C4-2B (cell line): ENCODE measurements around the gene ZNF146.

Experiments
- CTCF ChIP-seq: fragments of 450-650 bp; conservative IDR thresholded peaks from 2 replicates; pipeline ENCODE4 v1.5.1; 2017; ENCODE audit warnings: mild to moderate bottlenecking
- ZFX ChIP-seq: fragments of 450-650 bp; IDR thresholded peaks from 2 replicates; pipeline ENCODE4 v1.6.1; 2017

GRCh38 chr19:36246006-36246481 is 31.1 kb downstream of the ZNF146 start:
- no peak for TF ChIP-seq CTCF
- TF ChIP-seq ZFX = no peak
